ENCODE data around the gene MFSD6L.
"Not testable (repeated sequence)": the region's sequence is repeated elsewhere in the genome, so short reads cannot be mapped to it uniquely, and the experiment has no call there.

- TF ChIP-seq CTCF (conservative IDR thresholded peaks at IDR 0.05 in 1 of 2, IDR thresholded peaks at IDR 0.05 in 1 of 2; ENCODE audit: extremely low read depth in 1 of 2, insufficient read depth in 1 of 2, low read depth in 1 of 2, low read length in 2 of 2); EZH2 (IDR thresholded peaks at IDR 0.05; ENCODE audit: borderline replicate concordance, low read length): not testable (repeated sequence)
Observed at GRCh38 chr17:8805396-8805795, 6.2 kb upstream of the MFSD6L start.
